Ascending aorta (tissue), 2 donors: ENCODE data around the gene BAHCC1. TPM values are rescaled to one million over a fixed set of nuclear protein-coding genes. Genes with fewer than 3 reads are reported as not detected.
A peak's percentile ranks its signal among the peaks of the same experiment; 100 is the strongest.

ENCODE experiments used
- DNase-seq, 2 donors: peaks; one replicate each; pipeline ENCODE4 v3.0.0-alpha.2; 2019; ENCODE audit warnings: low spot score in 2 of 2
- H3K27ac ChIP-seq, 2 donors: fragments of 200-600 bp; sonication (generic); one replicate each; pipeline ENCODE4 v1.5.1; 2016 to 2017; ENCODE audit warnings: mild to moderate bottlenecking in 1 of 2
- H3K27me3 ChIP-seq: fragments of 200-600 bp; sonication (generic); one replicate; pipeline ENCODE4 v1.5.1; 2017
- H3K36me3 ChIP-seq, 2 donors: fragments of 200-600 bp; sonication (generic); one replicate each; pipeline ENCODE4 v1.5.1; 2016
- H3K4me1 ChIP-seq, 2 donors: fragments of 200-600 bp; sonication (generic); one replicate each; pipeline ENCODE4 v1.5.1; 2016 to 2017; ENCODE audit warnings: mild to moderate bottlenecking in 1 of 2
- H3K4me3 ChIP-seq, 2 donors: fragments of 200-600 bp; sonication (generic); one replicate each; pipeline ENCODE4 v1.5.1; 2016 to 2017; ENCODE audit warnings: mild to moderate bottlenecking in 1 of 2
- H3K9me3 ChIP-seq, 2 donors: fragments of 200-600 bp; sonication (generic); one replicate each; pipeline ENCODE4 v1.5.1; 2016
- CTCF ChIP-seq, 3 experiments: fragments of 200-600 bp in 2 of 3; fragments of 450-650 bp in 1 of 3; sonication (generic) in 2 of 3; IDR thresholded peaks; one replicate each; pipeline ENCODE4 v1.5.1; 2016 to 2019; ENCODE audit warnings: antibody characterized with exemption in 3 of 3, mild to moderate bottlenecking in 1 of 3, moderate library complexity in 1 of 3
- intact Hi-C: fragments of 100-400 bp; cut with DNase I; formaldehyde crosslinking; loops from one replicate; pipeline ENCODE4 v1.15.1; 2023
- total RNA-seq: library from RNA; depleted of rRNA; stranded (reverse); fragments of >200 nt; gene quantifications from one replicate; pipeline ENCODE4 v1.1.0, GENCODE V29; 2016

BAHCC1 gene
- total RNA-seq, 1 donor from 2014 or later, result 29.1 TPM

- Histone ChIP-seq H3K4me1 (peaks cover 8 to 17% of the 10 kb centered on the region in 2 donors), H3K27ac (peak overlapping the region; percentile 1 to 60), H3K4me3 (peak overlapping the region; percentile 56 to 81), H3K27me3 (no peaks in the 10 kb centered on the region), H3K9me3 (no peaks in the 10 kb centered on the region), H3K36me3 (no peaks in the 10 kb centered on the region)
- intact Hi-C loops, result no loop called here
- TF ChIP-seq CTCF (IDR thresholded peaks at IDR 0.05), result no peak
- DNase-seq, result peak in 1 of 2 donors; percentile 84
These were observed 92.4 kb downstream of the BAHCC1 start for GRCh38 chr17:81487487-81488275.

GRCh38 chr17:81488276-81488860 is 93.1 kb downstream of the BAHCC1 start:
- H3K9me3 ChIP-seq, result no peaks in the 10 kb centered on the region
- peaks cover 8 to 17% of the 10 kb centered on the region in 2 donors for H3K4me1 ChIP-seq
- no peaks in the 10 kb centered on the region for H3K27me3 ChIP-seq
- DNase-seq, result no peak
- intact Hi-C loops, result no loop called here
- no peaks in the 10 kb centered on the region for H3K36me3 ChIP-seq
- peak overlapping the region; percentile 56 to 81 for H3K4me3 ChIP-seq
- TF ChIP-seq CTCF (IDR thresholded peaks at IDR 0.05), result no peak
- peak overlapping the region; percentile 1 to 60 for H3K27ac ChIP-seq

- intact Hi-C loops, result no loop called here
- Histone ChIP-seq H3K9me3 (no peaks in the 10 kb centered on the region), H3K27me3 (no peaks in the 10 kb centered on the region), H3K27ac (no peak overlapping the region), H3K36me3 (no peaks in the 10 kb centered on the region), H3K4me3 (no peak overlapping the region), H3K4me1 (peaks cover 6 to 9% of the 10 kb centered on the region in 2 donors)
- no peak for TF ChIP-seq CTCF (IDR thresholded peaks at IDR 0.05)
- DNase-seq, result no peak
These were observed 94.0 kb downstream of the BAHCC1 start for GRCh38 chr17:81489012-81489997.

- Histone ChIP-seq H3K36me3 (no peaks in the 10 kb centered on the region), H3K9me3 (no peaks in the 10 kb centered on the region), H3K27me3 (no peaks in the 10 kb centered on the region), H3K27ac (no peak overlapping the region), H3K4me3 (no peak overlapping the region), H3K4me1 (peaks cover 5 to 6% of the 10 kb centered on the region in 2 donors)
- no peak for TF ChIP-seq CTCF (IDR thresholded peaks at IDR 0.05)
- intact Hi-C loops, result no loop called here
- no peak for DNase-seq
These were observed 95.0 kb downstream of the BAHCC1 start for GRCh38 chr17:81489998-81490992.
